HEK293T (cell line): ENCODE results near the gene VAV1.

Experiments used
- CTCF ChIA-PET: fragments of 350-600 bp; formaldehyde crosslinking; extraction: SDS; loops from one replicate; lab custom pipeline; 2021; ENCODE audit warnings: antibody characterized with exemption, inconsistent platforms; lab: Yijun Ruan, JAX
- POLR2A ChIA-PET: fragments of 350-600 bp; formaldehyde crosslinking; extraction: SDS; loops from one replicate; lab custom pipeline; 2020; ENCODE audit warnings: antibody characterized with exemption, inconsistent platforms; lab: Yijun Ruan, JAX
- DNase-seq: peaks from one replicate; pipeline ENCODE4 v3.0.0; 2012; ENCODE audit warnings: mixed read lengths; ENCODE audit errors: extremely low spot score
- ARNT ChIP-seq: fragments of 450-650 bp; IDR thresholded peaks from 2 replicates; pipeline ENCODE4 v1.6.1; 2017; ENCODE audit warnings: mild to moderate bottlenecking
- BHLHE40 ChIP-seq: fragments of 450-650 bp; IDR thresholded peaks from 2 replicates; pipeline ENCODE4 v1.6.1; 2016; ENCODE audit warnings: mild to moderate bottlenecking, moderate library complexity, borderline replicate concordance
- CTBP1 ChIP-seq: fragments of 450-650 bp; IDR thresholded peaks from 2 replicates; pipeline ENCODE4 v1.6.1; 2016; ENCODE audit warnings: borderline replicate concordance
- ELF4 ChIP-seq: fragments of 450-650 bp; IDR thresholded peaks from 2 replicates; pipeline ENCODE4 v1.6.1; 2017; ENCODE audit warnings: antibody characterized with exemption
- FOXA1 ChIP-seq: fragments of 450-650 bp; IDR thresholded peaks from 2 replicates; pipeline ENCODE4 v1.6.1; 2016; ENCODE audit warnings: mild to moderate bottlenecking
- FOXK2 ChIP-seq: fragments of 450-650 bp; IDR thresholded peaks from 2 replicates; pipeline ENCODE4 v1.6.1; 2016; ENCODE audit warnings: mild to moderate bottlenecking
- FOXM1 ChIP-seq: fragments of 450-650 bp; IDR thresholded peaks from 2 replicates; pipeline ENCODE4 v1.6.1; 2017; ENCODE audit warnings: mild to moderate bottlenecking, borderline replicate concordance
- HDGF ChIP-seq: fragments of 450-650 bp; IDR thresholded peaks from 2 replicates; pipeline ENCODE4 v1.6.1; 2017; ENCODE audit warnings: antibody characterized with exemption, borderline replicate concordance
- L3MBTL2 ChIP-seq: fragments of 450-650 bp; conservative IDR thresholded peaks from 2 replicates; pipeline ENCODE4 v1.6.1; 2016; ENCODE audit warnings: mild to moderate bottlenecking
- LEF1 ChIP-seq: fragments of 450-650 bp; IDR thresholded peaks from 2 replicates; pipeline ENCODE4 v1.6.1; 2017; ENCODE audit warnings: mild to moderate bottlenecking, borderline replicate concordance
- NFRKB ChIP-seq: fragments of 450-650 bp; IDR thresholded peaks from 2 replicates; pipeline ENCODE4 v1.6.1; 2016; ENCODE audit warnings: mild to moderate bottlenecking, moderate library complexity
- PKNOX1 ChIP-seq: fragments of 450-650 bp; IDR thresholded peaks from 2 replicates; pipeline ENCODE4 v1.6.1; 2016
- SP1 ChIP-seq: fragments of 450-650 bp; IDR thresholded peaks from 2 replicates; pipeline ENCODE4 v1.6.1; 2017
- SUZ12 ChIP-seq: fragments of 450-650 bp; IDR thresholded peaks from 2 replicates; pipeline ENCODE4 v1.6.1; 2016; ENCODE audit warnings: mild to moderate bottlenecking
- TARDBP ChIP-seq: fragments of 450-650 bp; IDR thresholded peaks from 2 replicates; pipeline ENCODE4 v1.6.1; 2016
- ZNF384 ChIP-seq: fragments of 450-650 bp; IDR thresholded peaks from 2 replicates; pipeline ENCODE4 v1.6.1; 2016

VAV1 gene

GRCh38 chr19:6852001-6852400 is 79.5 kb downstream of the VAV1 start:
- no peak for DNase-seq
- TF ChIP-seq HDGF (no peak), NFRKB (no peak), ARNT (no peak), SP1 (no peak), L3MBTL2 (no peak), SUZ12 (no peak), FOXM1 (no peak), ELF4 (no peak), PKNOX1 (no peak), FOXA1 (no peak), CTBP1 (no peak), ZNF384 (no peak), FOXK2 (no peak)
- ChIA-PET POLR2A (no interaction called here), CTCF (no interaction called here)

- ChIA-PET CTCF (no interaction called here), POLR2A (no interaction called here)
- DNase-seq, result no peak
- TF ChIP-seq SUZ12, result no peak
- TF ChIP-seq PKNOX1, result no peak
- no peak for TF ChIP-seq ZNF384
- no peak for TF ChIP-seq CTBP1
- TF ChIP-seq HDGF, result no peak
- no peak for TF ChIP-seq LEF1
- TF ChIP-seq FOXA1, result no peak
- no peak for TF ChIP-seq NFRKB
- no peak for TF ChIP-seq ARNT
- no peak for TF ChIP-seq L3MBTL2
- no peak for TF ChIP-seq BHLHE40
- no peak for TF ChIP-seq SP1
- TF ChIP-seq TARDBP, result no peak
- TF ChIP-seq FOXM1, result no peak
- no peak for TF ChIP-seq ELF4
- no peak for TF ChIP-seq FOXK2
Observed at GRCh38 chr19:6853868-6854267, 81.4 kb downstream of the VAV1 start.

GRCh38 chr19:6854758-6855157 is 82.2 kb downstream of the VAV1 start:
- ChIA-PET CTCF (no interaction called here), POLR2A (no interaction called here)
- TF ChIP-seq SP1, result no peak
- no peak for TF ChIP-seq L3MBTL2
- no peak for TF ChIP-seq ELF4
- TF ChIP-seq HDGF, result no peak
- no peak for TF ChIP-seq FOXA1
- TF ChIP-seq PKNOX1, result no peak
- no peak for TF ChIP-seq LEF1
- no peak for TF ChIP-seq FOXM1
- no peak for TF ChIP-seq FOXK2
- TF ChIP-seq CTBP1, result no peak
- no peak for TF ChIP-seq ZNF384
- TF ChIP-seq NFRKB, result no peak
- DNase-seq, result no peak

- POLR2A ChIA-PET, result no interaction called here
- DNase-seq, result no peak
- TF ChIP-seq NFRKB (no peak), FOXM1 (no peak), CTBP1 (no peak), TARDBP (no peak), SP1 (no peak), L3MBTL2 (no peak), SUZ12 (no peak), FOXA1 (no peak), FOXK2 (no peak), ZNF384 (no peak), ARNT (no peak), LEF1 (no peak), ELF4 (no peak)
- CTCF ChIA-PET, result no interaction called here
Observed at GRCh38 chr19:6856749-6857372, 84.4 kb downstream of the VAV1 start.

GRCh38 chr19:6861683-6862286 is 89.3 kb downstream of the VAV1 start:
- TF ChIP-seq FOXA1 (no peak), ARNT (no peak), PKNOX1 (no peak), NFRKB (no peak), BHLHE40 (no peak), FOXK2 (no peak), SP1 (no peak), FOXM1 (no peak), HDGF (no peak), LEF1 (no peak), L3MBTL2 (no peak), SUZ12 (no peak), ELF4 (no peak), ZNF384 (no peak)
- CTCF ChIA-PET, result interaction anchor here (0.7 kb wide), 1 partner anchor 15 kb away, joined by 3 read pairs; no protein-coding TSS in a partner anchor
- DNase-seq, result no peak
- POLR2A ChIA-PET, result interaction anchor here (1.0 kb wide), 1 partner anchor 124 kb away, joined by 4 read pairs; the partner anchor contains the start of gene GPR108
